ENCODE results near the gene TLE6.
"Not testable (repeated sequence)": the region's sequence is repeated elsewhere in the genome, so short reads cannot be mapped to it uniquely, and the experiment has no call there.

The TLE6 gene

DNA sequence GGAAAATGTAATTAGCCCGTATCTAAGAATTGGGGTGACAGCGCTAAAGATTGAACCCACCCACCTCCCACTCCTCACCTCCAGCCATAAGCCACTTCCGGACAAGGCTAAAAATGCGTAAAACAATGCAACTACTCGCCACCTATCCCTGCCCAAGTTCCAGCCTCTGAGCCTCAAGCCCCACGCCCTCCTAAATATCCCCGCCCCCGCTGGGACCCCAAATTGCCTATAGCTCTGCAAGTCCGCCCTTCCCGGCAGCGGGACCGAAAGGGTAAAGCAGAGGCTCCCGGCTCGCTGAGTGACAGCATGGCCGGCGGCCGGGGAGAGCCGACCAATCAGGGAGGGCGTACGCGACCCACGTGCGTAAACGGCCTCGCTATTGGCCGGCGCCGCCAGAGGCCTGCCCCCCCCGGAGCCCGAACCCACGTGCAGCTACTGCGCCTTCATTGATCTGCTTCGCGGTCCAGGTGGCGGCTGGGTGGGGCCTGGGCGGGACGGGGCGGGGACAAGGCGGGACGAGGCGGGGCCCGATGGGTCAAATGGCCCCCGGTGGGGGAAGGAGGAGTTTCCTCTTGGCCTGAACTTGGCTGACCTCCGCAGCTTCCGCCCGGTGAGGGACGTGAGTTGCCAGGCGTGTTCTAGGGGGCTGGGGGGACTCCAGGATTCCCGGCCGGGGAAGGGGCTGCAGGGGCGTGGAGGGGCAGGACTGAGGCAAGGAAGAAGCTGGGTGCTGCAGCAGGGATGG lies at the start of gene TLE6:
Gene TLE6 (plus strand): TSS at position 564 of the 745 bp plus-strand sequence. CDS start 670 bp downstream, outside the sequence.
- peak; percentile 99 for DNase-seq (ENCODE audit: low spot score)

DNA sequence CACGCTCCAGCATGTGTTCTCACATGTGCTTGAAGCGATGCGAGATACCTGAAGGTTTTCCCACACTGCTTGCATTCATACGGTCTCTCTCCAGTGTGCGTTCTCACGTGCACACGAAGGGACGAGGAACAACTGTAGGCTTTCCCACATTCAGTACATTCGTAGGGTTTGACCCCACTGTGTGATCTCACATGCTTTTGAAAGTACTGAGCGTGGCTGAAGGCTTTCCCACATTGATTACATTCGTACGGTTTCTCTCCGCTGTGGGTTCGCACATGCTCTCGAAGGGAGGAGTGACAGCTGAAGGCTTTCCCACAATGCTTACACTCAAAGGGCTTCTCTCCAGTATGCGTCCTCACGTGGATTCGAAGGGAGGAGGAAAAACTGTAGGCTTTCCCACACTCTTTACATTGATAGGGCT lies 43.9 kb upstream of the TLE6 start:
- DNase-seq (ENCODE audit: low spot score): no peak

DNA sequence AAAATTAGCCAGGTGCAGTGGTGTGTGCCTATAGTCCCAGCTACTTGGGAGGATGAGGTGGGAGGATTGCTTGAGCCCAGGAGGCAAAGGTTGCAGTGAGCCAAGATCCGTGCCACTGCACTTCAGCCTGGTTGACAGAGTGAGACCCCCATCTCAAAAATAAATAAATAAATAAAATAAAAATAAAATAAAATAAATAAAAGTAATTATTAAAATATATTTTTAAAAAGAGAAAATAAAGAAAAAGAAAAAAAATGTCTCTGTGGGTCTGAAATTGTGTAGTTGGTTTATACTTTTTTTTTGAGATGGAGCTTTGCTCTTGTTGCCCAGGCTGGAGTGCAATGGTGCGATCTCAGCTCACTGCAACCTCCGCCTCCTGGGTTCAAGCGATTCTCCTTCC lies 41.5 kb upstream of the TLE6 start:
- DNase-seq (ENCODE audit: low spot score): not testable (repeated sequence)

DNA sequence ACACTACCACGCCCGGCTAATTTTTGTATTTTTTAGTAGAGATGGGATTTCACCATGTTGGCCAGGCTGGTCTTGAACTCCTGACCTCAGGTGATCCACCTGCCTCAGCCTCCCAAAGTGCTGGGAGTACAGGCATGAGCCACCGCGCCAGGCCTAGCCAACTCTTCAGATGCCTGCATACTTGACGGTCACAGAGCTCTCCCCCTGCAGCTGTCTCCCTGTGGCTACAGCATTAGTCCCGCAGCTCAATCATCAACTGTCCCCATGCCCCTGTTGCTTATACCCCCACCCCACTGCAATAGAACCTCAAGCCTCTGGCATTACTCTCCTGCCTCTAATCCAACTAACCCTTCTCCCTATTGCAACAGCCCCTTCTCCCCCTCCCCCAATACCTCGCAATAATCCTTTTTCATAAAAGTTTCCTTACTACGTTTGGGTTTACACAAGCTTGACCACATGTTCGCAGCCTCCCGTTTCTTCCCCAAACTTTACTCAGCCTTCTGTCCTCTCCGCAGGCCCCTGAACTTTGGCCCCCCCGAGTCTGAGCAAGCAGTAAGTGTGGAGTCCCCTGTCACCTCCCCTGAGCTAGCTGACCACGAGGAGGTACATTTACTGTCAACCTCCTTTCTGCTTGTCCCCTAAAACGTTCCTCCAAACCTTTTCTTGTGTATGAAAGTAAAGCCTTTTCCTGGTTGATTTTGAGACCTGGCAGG lies 34.3 kb upstream of the TLE6 start:
- no peak for DNase-seq (ENCODE audit: low spot score)

DNA sequence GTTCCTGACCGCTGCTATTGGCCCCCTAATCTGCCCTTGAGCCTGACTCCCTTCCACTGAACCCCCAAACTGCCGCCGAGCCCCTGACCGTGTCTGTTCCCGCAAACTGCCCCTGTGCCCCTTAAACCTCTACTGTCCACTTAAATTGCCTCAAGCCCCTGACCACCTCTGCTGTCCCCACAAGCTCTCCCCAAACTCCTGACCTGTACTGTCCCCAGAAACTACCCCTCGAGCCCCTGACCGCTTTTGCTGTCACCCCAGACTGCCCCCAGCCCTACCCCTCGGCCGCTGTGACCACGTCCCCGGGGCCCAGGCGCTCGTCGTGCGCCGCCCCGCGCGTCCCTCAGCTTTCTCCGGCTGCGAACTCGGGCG lies 33.0 kb upstream of the TLE6 start:
- DNase-seq (ENCODE audit: low spot score): no peak

DNA sequence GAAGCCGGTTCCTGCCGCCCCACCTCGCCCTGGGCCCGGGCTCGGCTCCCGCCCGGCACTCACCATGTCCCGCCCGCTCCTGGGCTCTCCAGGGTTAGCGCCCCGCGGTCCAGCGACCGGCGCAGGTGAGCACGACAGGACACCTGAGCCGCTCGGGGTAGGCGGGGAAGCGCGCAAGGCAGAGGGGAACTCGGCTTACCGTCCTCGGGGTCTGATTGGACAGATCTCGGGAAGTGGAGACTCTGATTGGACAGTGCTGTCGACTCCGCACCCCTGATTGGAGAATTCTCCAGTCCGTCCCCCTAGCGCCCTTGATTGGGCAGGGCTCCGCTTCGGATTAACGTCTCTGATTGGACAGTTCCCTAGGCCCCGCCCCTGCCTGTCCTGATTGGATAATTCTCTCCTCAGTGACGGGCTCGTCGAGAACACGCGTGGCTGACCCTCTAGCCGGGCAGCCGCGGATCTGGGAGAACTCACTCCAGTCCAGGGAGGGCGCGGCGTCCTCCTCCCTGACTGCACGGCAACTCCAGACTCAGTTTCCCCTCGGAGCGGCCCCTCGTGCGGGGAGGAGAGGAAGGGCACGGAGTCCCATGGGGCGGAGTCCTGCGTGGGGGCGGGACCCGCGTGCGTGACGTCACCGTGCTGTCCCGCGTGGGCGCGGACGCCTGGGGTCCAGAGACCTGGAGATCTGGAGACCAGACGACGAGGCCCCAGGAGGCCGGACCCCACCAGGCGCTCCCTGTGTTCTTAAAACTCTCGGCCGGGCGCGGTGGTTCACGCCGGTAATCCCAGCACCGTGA lies 32.4 kb upstream of the TLE6 start, which contains the start of gene ZNF77:
Gene ZNF77 (minus strand): TSS at position 197 of the 800 bp plus-strand sequence. CDS start 131 bp downstream, at position 66.
- peak; percentile 100 for DNase-seq (ENCODE audit: low spot score)

DNA sequence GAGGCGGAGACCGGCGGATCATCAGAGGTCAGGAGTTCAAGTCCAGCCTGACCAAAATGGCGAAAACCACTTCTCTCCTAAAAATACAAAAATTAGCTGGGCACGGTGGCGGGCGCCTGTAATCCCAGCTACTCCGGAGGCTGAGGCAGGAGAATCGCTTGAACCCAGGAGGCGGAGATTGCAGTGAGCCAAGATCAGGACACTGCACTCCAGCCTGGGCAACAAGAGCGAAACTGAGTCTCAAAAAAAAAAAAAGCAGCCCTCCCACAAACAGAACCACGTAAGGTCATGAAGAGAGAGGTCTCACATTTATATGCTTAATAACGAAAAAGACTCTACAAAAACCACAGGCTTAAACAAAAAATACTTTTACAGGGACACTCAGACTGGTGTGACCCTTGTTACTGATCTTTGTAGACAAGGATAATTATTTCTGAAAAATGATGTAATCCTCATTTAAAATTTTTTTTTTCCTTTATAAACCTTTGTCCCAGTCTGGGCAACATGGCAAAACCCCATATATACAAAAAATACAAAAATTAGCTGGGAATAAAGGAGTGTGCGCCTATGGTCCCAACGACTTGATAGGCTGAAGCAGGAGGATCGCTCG lies 31.7 kb upstream of the TLE6 start:
- no peak for DNase-seq (ENCODE audit: low spot score)

DNA sequence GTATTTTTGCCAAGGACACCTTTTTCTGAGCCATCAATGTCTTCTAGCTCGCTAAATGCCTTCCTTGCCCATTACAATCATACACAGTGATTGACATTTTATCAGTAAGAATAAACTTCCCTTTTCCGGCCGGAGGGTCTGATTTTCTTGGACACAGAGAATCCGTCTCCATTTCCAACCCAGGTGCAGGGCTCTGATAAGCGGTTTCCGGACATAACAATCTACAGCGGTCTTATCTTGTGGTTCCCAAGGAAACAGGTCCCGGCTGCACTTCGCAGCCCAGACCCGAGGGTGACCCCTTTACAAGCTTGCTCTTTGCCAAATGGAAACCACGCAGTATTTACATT lies 27.5 kb upstream of the TLE6 start:
- no peak for DNase-seq (ENCODE audit: low spot score)

DNA sequence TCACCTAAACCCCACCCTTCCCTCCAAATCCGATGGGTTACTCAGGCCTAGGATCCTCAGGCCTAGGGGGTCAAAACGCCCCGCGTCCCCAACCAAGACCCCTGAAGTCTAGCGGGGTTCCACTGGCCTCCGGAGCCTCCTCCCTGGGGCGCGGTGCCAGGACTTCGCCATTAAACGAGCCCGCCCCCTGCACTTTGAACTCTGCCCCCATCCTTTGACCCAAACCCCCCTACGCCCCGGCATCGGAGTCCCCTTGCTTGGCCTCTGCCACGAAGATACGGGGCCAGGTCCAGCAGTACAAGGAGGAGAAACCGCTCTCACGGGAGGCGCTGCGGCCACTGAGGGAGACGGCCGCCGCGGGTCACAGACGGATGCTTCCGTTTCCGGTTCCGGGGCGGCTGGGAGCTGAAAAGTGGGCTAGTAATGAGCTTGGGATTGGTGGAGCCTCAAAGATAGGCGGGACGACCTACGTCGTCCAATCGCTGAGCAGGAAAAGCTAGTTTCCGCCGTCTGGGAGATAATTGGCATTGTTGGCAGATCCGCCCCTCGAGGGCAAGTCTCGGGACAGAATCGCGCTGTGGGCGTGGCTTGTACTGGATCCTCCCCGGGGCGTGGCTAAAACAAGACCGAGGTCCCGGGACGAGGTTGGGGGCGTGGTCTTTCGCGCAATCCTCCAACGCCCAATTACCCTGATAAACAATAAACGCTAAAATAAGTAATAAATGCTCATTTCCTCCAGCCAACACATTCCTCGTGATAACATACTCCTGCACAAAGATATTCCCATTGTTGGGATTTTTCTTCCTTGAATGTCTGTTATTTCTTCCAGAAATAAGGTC lies 26.9 kb upstream of the TLE6 start:
- DNase-seq (ENCODE audit: low spot score): peak; percentile 98

DNA sequence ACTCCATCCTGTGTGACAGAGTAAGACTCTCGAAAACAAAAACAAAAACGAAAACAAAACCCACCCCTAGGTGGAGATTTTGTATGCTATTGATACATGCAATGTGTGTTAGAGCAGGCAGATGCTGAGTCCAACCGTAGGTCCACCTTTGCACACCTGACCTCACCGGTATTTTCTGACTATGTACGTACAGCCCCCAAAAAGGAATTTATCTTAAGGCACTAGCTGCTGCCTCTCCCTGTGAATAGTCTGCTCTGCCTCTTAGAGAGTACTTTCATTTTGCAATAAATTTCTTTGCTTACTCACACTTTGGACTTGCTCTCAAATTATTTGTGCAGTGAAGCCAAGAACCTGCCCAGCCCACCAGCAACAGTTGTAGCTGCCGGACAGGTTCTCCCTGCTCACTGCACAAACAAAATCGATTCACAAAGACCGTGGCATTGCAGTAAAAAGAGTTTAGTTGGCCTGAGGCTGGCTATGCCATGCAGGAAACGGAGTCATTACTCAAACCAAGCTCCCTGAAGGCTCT lies 24.3 kb upstream of the TLE6 start:
- DNase-seq (ENCODE audit: low spot score): peak; percentile 39

DNA sequence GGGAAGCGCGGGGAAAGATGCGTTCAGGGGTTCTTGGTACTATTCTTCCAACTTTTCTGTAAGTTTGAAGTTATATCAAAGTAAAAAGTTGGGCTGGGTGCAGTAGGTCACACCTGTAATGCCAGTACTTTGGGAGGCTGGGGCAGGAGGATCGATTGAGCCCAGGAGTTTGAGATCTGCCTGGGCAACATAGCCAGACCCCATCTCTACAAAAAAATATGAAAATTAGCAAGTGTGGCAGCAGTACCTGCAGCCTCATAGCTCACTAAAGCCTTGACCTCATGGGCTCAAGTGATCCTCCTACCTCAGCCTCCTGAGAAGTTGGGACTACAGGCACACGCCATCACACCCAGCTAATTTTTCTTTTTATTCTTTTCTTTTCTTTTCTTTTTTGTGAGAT lies 20.2 kb upstream of the TLE6 start:
- no peak for DNase-seq (ENCODE audit: low spot score)

DNA sequence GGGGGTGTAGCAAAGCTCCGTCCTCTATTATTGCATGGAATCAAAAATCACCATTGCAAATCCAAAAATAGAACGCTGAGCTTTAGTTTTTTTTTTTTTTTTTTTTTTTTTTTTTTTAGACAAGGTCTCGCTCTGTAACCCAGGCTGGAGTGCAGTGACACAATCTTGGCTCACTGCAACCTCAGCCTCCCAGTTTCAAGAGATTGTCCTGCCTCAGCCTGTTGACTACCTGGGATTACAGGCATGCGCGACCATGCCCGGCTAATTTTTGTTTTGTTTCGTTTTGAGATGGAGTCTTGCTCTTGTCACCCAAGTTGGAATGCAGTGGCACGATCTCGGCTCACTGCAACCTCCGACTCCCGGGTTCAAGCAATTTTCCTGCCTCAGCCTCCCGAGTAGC lies 17.2 kb upstream of the TLE6 start:
- no peak for DNase-seq (ENCODE audit: low spot score)

DNA sequence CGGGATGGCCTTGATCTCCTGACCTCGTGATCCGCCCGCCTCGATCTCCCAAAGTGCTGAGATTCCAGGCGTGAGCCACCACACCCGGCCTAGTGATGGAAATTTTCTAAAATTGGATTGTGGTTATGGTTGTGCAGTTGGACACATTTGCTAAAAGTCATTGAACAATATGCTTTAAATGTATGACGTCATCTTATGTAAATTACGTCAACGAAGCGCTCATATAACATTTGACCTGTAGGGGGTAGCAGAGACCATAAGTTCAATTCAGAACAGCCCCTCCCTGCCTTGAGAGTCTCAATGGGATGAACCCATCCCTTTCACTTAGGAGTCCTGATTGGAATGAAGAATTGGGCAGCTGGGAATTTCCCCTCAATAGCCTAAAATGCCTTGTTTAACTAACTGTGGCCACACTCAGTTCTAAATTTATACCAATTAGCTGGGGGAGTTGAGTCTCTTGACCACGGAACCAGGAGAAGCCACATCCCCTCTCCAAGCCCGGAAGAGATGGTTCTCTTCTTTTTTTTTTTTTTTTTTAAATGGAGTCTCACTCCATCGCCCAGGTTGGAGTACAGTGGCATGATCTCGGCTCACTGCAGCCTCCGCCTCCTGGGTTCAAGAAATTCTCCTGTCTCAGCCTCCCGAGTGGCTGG lies 15.2 kb upstream of the TLE6 start:
- DNase-seq (ENCODE audit: low spot score): peak; percentile 63

DNA sequence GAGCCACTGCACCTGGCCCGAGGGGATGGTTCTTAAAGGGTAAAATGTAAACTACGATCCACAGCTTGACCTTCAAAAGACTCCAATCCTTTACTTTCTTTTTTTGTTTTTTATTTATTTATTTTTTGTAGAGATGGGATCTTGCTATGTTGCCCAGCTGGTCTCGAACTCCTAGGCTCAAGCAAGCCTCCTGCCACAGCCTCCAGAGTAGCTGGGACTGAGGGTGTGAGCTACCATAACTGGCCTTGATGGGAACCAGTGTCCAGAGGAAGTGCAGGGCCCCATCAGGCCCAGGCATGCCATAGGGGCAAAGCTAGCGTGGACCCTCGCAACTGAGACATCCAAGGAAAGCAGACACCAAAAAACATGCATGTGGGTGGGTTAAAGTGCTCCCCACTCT lies 14.2 kb upstream of the TLE6 start:
- DNase-seq (ENCODE audit: low spot score): no peak

DNA sequence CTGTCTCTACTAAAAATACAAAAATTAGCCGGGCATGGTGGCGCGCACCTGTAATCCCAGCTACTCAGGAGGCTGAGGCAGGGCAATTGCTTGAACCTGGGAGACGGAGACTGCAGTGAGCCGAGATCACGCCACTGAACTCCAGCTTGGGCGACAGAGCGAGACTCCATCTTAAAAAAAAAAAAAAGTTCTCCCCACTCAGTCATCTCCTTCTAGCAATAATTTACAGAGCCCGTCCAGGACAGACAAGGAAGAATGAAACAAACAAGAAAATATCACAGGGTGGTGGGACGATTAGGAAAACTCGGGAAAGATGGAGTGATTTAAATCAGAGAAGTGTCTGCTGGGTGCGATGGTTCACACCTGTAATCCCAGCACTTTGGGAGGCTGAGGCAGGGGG lies 13.7 kb upstream of the TLE6 start:
- DNase-seq (ENCODE audit: low spot score): not testable (repeated sequence)

DNA sequence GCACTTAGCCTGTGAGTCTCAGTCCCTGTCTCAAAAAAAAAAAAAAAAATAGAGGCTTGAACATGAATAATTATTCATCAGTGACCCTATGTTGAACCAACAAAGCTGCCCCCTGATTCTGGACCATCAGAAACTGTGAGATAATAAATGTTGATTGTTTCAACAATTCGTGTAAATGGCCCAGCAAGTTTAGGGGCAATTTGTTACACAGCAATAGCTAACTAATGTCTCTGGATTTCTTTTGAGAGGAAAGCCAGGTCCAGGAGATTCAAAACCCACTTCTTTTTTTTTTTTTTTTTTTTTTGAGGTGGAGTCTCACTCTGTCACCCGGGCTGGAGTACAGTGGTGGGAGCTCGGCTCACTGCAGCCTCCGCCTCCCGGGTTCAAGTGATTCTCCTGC lies 12.5 kb upstream of the TLE6 start:
- DNase-seq (ENCODE audit: low spot score): no peak

DNA sequence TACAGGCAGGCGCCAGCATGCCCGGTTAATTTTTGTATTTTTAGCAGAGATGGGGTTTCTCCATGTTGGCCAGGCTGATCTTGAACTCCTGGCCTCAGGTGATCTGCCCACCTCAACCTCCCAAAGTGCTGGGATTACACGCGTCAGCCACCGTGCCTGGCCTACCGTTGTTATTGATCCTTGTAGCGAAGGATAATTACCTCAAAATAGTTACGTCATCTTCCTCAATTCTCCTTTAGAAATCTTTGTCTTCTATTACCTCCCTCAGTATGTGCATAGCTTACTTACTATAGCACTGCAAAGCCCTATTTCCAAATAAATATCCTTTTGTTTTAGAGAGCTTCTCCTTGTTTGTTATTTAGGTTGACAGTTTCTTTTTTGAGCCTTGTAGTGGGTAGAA lies 9.4 kb upstream of the TLE6 start:
- DNase-seq (ENCODE audit: low spot score): no peak

DNA sequence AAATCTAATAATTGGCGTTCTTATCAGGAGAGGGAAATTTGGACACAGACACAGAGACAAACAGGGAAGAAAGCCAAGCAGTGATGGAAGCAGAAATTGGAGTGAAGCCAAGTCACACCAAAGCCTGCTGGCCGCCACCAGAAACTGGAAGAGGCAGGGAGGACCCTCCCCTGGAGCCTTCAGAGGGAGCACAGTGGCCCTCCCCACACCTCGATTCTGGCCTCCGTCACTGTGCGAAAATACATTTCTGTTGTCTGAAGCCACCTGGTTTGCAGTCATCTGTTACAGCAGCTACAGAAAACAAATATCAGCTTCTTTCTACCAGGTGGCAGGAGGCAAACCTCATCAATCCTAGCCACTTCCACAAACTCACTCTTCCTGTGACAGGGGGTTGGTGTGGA lies 8.3 kb upstream of the TLE6 start:
- no peak for DNase-seq (ENCODE audit: low spot score)

DNA sequence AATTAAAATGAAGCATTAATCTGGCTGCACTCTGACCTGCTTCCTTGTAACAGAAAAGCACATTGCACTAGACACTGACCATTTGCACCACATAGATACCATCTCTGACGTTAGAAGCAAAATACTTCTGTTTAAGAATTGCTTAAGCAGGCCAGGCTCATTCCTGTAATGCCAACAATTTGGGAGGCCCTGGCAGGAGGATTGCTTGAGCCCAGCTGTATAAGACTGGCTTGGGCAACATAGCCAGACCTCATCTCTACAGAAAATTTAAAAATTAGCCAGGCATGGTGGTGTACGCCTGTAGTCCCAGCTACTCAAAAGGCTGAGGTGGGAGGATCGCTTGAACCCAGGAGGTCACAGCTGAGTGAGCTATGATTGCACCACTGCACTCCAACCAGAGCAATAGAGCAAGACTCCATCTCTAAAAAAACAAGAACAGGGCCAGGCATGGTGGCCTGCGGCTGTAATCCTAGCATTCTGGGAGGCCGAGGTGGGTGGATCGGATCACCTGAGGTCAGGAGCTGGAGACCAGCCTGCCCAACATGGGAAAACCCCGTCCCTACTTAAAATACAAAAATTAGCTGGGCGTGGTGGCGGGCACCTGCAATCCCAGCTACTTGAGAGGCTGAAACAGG lies 7.0 kb upstream of the TLE6 start:
- no peak for DNase-seq (ENCODE audit: low spot score)

DNA sequence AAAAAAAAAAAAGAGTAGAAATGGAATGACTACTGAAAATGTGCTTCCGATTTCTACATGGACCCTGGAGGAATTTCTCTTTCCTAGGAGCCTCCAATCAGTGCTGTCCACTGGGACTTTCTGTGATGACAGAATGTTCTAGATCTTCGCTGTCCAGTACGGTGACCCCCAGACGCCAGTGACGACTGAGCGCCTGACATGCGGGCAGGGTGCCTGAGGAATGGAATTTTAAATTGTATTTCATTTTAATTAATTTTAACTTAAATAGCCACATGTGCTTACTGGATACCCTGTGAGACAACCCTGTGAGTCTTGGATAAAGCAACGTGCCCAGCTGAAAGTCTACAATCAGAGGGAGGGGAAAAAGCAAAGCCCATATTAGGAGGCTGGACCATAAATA lies 4.1 kb upstream of the TLE6 start:
- no peak for DNase-seq (ENCODE audit: low spot score)
